ENCODE data around the gene ATG10.

Gene ATG10

DNA sequence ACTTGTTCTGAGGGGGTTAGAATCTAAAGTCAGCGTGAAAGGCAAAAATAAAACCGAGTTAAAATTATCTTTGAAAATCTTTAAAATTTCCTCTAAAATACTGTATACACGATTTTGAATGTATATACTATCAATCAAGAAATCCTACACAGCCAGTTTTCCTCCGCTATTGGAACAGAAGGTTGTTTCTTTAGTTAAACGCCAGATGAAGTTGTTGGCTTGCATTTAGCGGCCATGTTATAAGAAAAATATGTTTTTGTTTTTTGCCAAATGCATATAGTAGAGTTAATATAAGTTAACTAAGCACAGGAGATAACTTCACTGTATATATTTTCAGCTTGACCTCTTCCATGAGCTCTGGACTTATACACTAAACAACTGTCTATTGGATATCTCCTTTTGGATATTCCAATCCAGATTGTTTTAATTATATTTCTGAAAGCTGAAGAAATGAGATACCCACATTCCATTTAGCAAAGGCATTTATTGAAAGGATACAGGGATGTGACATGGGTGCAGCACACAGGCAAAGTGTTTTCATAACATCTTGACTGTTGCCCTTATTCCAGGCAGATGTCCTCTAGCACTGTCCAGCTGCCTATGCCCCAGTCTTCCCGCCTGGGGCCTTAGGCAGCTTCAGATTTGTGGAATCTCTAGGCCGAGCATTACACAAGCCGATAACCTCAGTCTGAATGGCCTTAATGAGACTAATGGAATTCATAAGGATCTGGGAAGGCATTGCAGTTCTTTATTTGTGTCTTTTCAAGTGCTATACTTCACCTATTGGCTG lies 10.0 kb upstream of the ATG10 start:
- H3K4me3 ChIP-seq (ENCODE audit: low read depth, low read length): no peak overlapping the region
- DNase-seq: no peak
- H3K36me3 ChIP-seq (replicated peaks): no peaks in the 10 kb centered on the region
- in situ Hi-C loops (cut with HindIII; ENCODE audit: low pct_ligation_motif_present, low sequenced_read_pairs): no loop called here
- TF ChIP-seq CTCF (IDR thresholded peaks at IDR 0.05; ENCODE audit: low read depth, low read length, missing control alignments): no peak
- no peaks in the 10 kb centered on the region for H3K27me3 ChIP-seq (replicated peaks)
- no peak overlapping the region for H3K27ac ChIP-seq

DNA sequence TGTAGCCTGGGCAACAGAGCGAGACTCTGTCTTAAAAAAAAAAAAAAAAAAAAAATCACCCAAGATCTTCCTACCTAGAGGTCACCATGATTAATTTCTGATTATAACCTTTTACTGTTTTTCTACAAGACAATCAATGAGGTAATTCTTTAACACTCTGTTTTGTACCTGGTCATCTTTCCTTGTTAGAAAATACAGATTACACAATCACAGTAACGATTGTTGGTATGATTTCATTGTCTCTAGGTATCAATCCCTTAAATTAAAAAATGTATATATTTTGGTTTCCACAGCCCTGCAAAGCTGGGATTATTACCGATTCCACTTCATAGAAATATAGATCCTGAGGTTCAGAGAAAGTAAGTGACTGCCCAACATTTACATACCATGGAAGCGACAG lies 8.3 kb upstream of the ATG10 start:
- no peak for TF ChIP-seq CTCF (IDR thresholded peaks at IDR 0.05; ENCODE audit: low read depth, low read length, missing control alignments)
- no peak overlapping the region for H3K4me3 ChIP-seq (ENCODE audit: low read depth, low read length)
- in situ Hi-C loops (cut with HindIII; ENCODE audit: low pct_ligation_motif_present, low sequenced_read_pairs): no loop called here
- no peaks in the 10 kb centered on the region for H3K27me3 ChIP-seq (replicated peaks)
- DNase-seq: no peak
- H3K27ac ChIP-seq: no peak overlapping the region
- H3K36me3 ChIP-seq (replicated peaks): no peaks in the 10 kb centered on the region

DNA sequence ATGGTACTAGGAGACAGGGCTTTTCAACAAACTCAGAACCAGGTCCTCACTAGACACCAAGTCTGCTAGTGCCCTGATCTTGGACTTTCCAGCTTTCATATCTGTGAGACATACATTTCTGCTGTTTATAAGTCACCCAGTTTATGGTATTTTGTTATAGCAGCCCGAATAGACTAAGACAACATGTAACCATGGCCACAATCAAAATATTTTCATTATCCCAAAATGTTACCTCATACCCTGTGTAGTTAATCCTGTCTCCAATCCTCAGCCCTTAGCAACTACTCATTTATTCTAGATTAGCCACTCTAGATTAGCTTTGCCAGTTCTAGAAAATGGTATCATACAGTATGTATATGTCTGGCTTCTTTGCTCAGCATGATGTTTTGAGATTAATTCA lies 6.3 kb upstream of the ATG10 start:
- no peak for DNase-seq
- in situ Hi-C loops (cut with HindIII; ENCODE audit: low pct_ligation_motif_present, low sequenced_read_pairs): no loop called here
- Histone ChIP-seq H3K27me3 (replicated peaks) (no peaks in the 10 kb centered on the region), H3K4me3 (ENCODE audit: low read depth, low read length) (no peak overlapping the region), H3K27ac (no peak overlapping the region), H3K36me3 (replicated peaks) (no peaks in the 10 kb centered on the region)
- no peak for TF ChIP-seq CTCF (IDR thresholded peaks at IDR 0.05; ENCODE audit: low read depth, low read length, missing control alignments)

DNA sequence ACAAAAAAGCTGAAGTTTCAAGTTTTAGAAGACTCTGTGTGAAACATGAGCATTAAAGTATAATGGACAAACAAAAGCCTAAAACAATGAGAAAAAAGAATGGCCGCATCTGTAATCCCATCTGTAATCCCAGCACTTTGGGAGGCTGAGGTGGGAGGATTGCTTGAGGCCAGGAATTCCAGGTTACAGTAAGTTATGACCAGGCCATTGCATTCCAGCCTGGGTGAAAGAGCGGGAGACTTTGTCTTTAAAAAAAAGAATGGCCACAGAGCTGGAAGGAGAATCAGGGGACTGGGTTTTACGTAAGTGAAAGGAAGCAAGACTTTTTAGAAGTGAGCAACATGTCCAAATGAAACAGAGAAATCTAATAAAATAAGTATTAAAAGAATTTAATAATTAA lies 2.6 kb upstream of the ATG10 start:
- Histone ChIP-seq H3K27me3 (replicated peaks) (no peaks in the 10 kb centered on the region), H3K27ac (no peak overlapping the region), H3K36me3 (replicated peaks) (no peaks in the 10 kb centered on the region), H3K4me3 (ENCODE audit: low read depth, low read length) (no peak overlapping the region)
- in situ Hi-C loops (cut with HindIII; ENCODE audit: low pct_ligation_motif_present, low sequenced_read_pairs): no loop called here
- TF ChIP-seq CTCF (IDR thresholded peaks at IDR 0.05; ENCODE audit: low read depth, low read length, missing control alignments): no peak
- no peak for DNase-seq

DNA sequence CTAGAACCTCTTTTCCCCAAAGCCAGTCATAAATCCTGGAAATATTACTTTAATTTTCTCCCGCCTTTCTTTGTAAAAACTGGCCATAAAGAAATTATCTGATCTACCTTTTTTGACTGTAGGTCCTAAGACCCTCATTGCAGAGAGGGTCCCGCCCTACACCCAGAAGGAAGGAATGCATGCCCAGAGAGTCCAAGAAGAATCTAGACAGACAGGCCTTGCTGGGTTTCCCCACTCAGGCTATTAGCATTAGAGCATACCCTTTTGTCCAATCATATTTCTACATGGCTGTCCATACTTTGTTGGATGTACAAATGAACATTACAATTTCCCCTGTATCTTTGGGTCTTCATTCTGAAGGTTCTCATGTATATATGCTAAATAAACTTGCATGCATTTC lies 1.9 kb upstream of the ATG10 start:
- H3K27ac ChIP-seq: no peak overlapping the region
- no peak overlapping the region for H3K4me3 ChIP-seq (ENCODE audit: low read depth, low read length)
- H3K27me3 ChIP-seq (replicated peaks): no peaks in the 10 kb centered on the region
- in situ Hi-C loops (cut with HindIII; ENCODE audit: low pct_ligation_motif_present, low sequenced_read_pairs): no loop called here
- TF ChIP-seq CTCF (IDR thresholded peaks at IDR 0.05; ENCODE audit: low read depth, low read length, missing control alignments): no peak
- DNase-seq: no peak
- H3K36me3 ChIP-seq (replicated peaks): no peaks in the 10 kb centered on the region
